Parathyroid adenoma (tissue), 2 donors: ENCODE data around the gene PTPN7.
"Not testable (repeated sequence)": the region's sequence is repeated elsewhere in the genome, so short reads cannot be mapped to it uniquely, and the experiment has no call there.

Experiments
- H2AFZ ChIP-seq: fragments of 300-600 bp; sonication (generic); one replicate; pipeline ENCODE4 v1.7.0; 2017; ENCODE audit warnings: antibody characterized with exemption, mild to moderate bottlenecking
- H3K27ac ChIP-seq: fragments of 300-600 bp; sonication (generic); one replicate; pipeline ENCODE4 v1.7.0; 2017
- H3K27me3 ChIP-seq: fragments of 300-600 bp; sonication (generic); one replicate; pipeline ENCODE4 v1.7.0; 2017; ENCODE audit warnings: low read length; ENCODE audit not compliant: control insufficient read depth, insufficient read depth
- H3K36me3 ChIP-seq: fragments of 300-600 bp; sonication (generic); one replicate; pipeline ENCODE4 v1.7.0; 2017; ENCODE audit warnings: low read length; ENCODE audit not compliant: control insufficient read depth, insufficient read depth
- H3K4me1 ChIP-seq: fragments of 300-600 bp; sonication (generic); one replicate; pipeline ENCODE4 v1.7.0; 2017; ENCODE audit warnings: control low read depth
- H3K4me2 ChIP-seq: fragments of 300-600 bp; sonication (generic); one replicate; pipeline ENCODE4 v1.7.0; 2017; ENCODE audit warnings: low read length
- H3K4me3 ChIP-seq: fragments of 300-600 bp; sonication (generic); one replicate; pipeline ENCODE4 v1.7.0; 2017; ENCODE audit warnings: low read depth, low read length
- H3K79me2 ChIP-seq: fragments of 300-600 bp; sonication (generic); one replicate; pipeline ENCODE4 v1.7.0; 2017; ENCODE audit warnings: control low read depth
- H3K9ac ChIP-seq: fragments of 300-600 bp; sonication (generic); one replicate; pipeline ENCODE4 v1.7.0; 2017; ENCODE audit warnings: mild to moderate bottlenecking
- H3K9me3 ChIP-seq: fragments of 300-600 bp; sonication (generic); one replicate; pipeline ENCODE4 v1.7.0; 2017; ENCODE audit warnings: low read length; ENCODE audit not compliant: control insufficient read depth
- CTCF ChIP-seq: fragments of 300-600 bp; sonication (generic); IDR thresholded peaks from one replicate; pipeline ENCODE4 v1.7.0; 2017; ENCODE audit warnings: antibody characterized with exemption, mild to moderate bottlenecking
- donor health status: primary hyperparathyroidism.

PTPN7 gene

GRCh38 chr1:202186327-202186726, 25.9 kb upstream of the PTPN7 start:
- Histone ChIP-seq H3K9me3 (no peaks in the 10 kb centered on the region), H3K9ac (no peak overlapping the region), H3K79me2 (no peaks in the 10 kb centered on the region), H3K36me3 (no peaks in the 10 kb centered on the region), H3K27me3 (no peaks in the 10 kb centered on the region), H3K4me1 (no peaks in the 10 kb centered on the region), H3K4me3 (no peak overlapping the region), H3K27ac (no peak overlapping the region), H3K4me2 (no peak overlapping the region), H2AFZ (no peak overlapping the region)
- no peak for TF ChIP-seq CTCF

GRCh38 chr1:202184750-202185460, 24.5 kb upstream of the PTPN7 start:
- Histone ChIP-seq H2AFZ (no peak overlapping the region), H3K4me3 (no peak overlapping the region), H3K36me3 (no peaks in the 10 kb centered on the region), H3K9me3 (no peaks in the 10 kb centered on the region), H3K79me2 (no peaks in the 10 kb centered on the region), H3K4me2 (no peak overlapping the region), H3K27ac (no peak overlapping the region), H3K27me3 (no peaks in the 10 kb centered on the region), H3K9ac (no peak overlapping the region), H3K4me1 (no peaks in the 10 kb centered on the region)
- peak; percentile 62 for TF ChIP-seq CTCF

GRCh38 chr1:202182040-202182877, 21.9 kb upstream of the PTPN7 start:
- H3K4me1 ChIP-seq = no peaks in the 10 kb centered on the region
- TF ChIP-seq CTCF = no peak
- no peak overlapping the region for H2AFZ ChIP-seq
- no peaks in the 10 kb centered on the region for H3K27me3 ChIP-seq
- no peaks in the 10 kb centered on the region for H3K9me3 ChIP-seq
- no peaks in the 10 kb centered on the region for H3K79me2 ChIP-seq
- H3K9ac ChIP-seq = no peak overlapping the region
- H3K4me2 ChIP-seq = no peak overlapping the region
- H3K36me3 ChIP-seq = no peaks in the 10 kb centered on the region
- H3K4me3 ChIP-seq = no peak overlapping the region
- no peak overlapping the region for H3K27ac ChIP-seq

- Histone ChIP-seq H3K9me3 (no peaks in the 10 kb centered on the region), H3K4me1 (no peaks in the 10 kb centered on the region), H3K4me3 (no peak overlapping the region), H3K36me3 (no peaks in the 10 kb centered on the region), H3K27me3 (no peaks in the 10 kb centered on the region), H3K4me2 (no peak overlapping the region), H2AFZ (no peak overlapping the region), H3K79me2 (no peaks in the 10 kb centered on the region), H3K27ac (no peak overlapping the region), H3K9ac (no peak overlapping the region)
- no peak for TF ChIP-seq CTCF
These were observed 21.2 kb upstream of the PTPN7 start for GRCh38 chr1:202181586-202181985.

GRCh38 chr1:202180751-202181139, 20.3 kb upstream of the PTPN7 start:
- H3K27ac ChIP-seq, H3K9me3 ChIP-seq, H3K9ac ChIP-seq, H3K27me3 ChIP-seq, H3K4me3 ChIP-seq, H3K4me2 ChIP-seq, H2AFZ ChIP-seq, H3K4me1 ChIP-seq, H3K36me3 ChIP-seq, H3K79me2 ChIP-seq: not testable (repeated sequence)
